ENCODE data around the gene XRCC4. TPM values are rescaled to one million over a fixed set of nuclear protein-coding genes. Genes with fewer than 3 reads are reported as not detected.

The XRCC4 gene
- total RNA-seq, 1 experiment from 2014 or later = 10.8 TPM

GRCh38 chr5:83099001-83099400, 21.7 kb downstream of the XRCC4 start:
- no peak overlapping the region for H2BK12ac ChIP-seq (ENCODE audit: insufficient read length, low read depth, low read length)
- H3K23me2 ChIP-seq (ENCODE audit: insufficient read length, low read depth, low read length, poor library complexity, severe bottlenecking) = no peaks in the 10 kb centered on the region
- no peak for TF ChIP-seq CTCF (conservative IDR thresholded peaks at IDR 0.05)
- no peak overlapping the region for H2AFZ ChIP-seq (ENCODE audit: low read length)
- Mint-ChIP-seq H3K9me3 (peaks cover 4% of the 10 kb centered on the region in 2 experiments), H3K36me3 (ENCODE audit: insufficient read depth in 1 of 3, low read depth in 3 of 3) (peaks cover 2 to 5% (median 4%) of the 10 kb centered on the region in 3 experiments), H3K4me1 (peaks cover 11% of the 10 kb centered on the region in 2 experiments), H3K4me3 (no peak overlapping the region), H3K27me3 (ENCODE audit: low read depth) (no peaks in the 10 kb centered on the region), H3K27ac (no peak overlapping the region)
- no peak overlapping the region for H3K23ac ChIP-seq (ENCODE audit: insufficient read length, low read depth, low read length)
- H2AK5ac ChIP-seq (ENCODE audit: insufficient read length, low read length) = no peak overlapping the region
- no peak overlapping the region for H3K4me2 ChIP-seq (ENCODE audit: insufficient read depth, insufficient read length, low read length)
- H2BK20ac ChIP-seq (ENCODE audit: low read depth, low read length, poor library complexity, severe bottlenecking) = no peak overlapping the region
- no peak overlapping the region for H2BK15ac ChIP-seq (ENCODE audit: low read depth, low read length)
- H4K8ac ChIP-seq (replicated peaks; ENCODE audit: insufficient read length, low read depth, low read length) = no peak overlapping the region
- H2BK5ac ChIP-seq (ENCODE audit: insufficient read length, low read length) = no peak overlapping the region
- no peaks in the 10 kb centered on the region for H3K27me3 ChIP-seq (ENCODE audit: insufficient read depth, low read length)
- no peaks in the 10 kb centered on the region for H4K20me1 ChIP-seq (ENCODE audit: control insufficient read depth, insufficient read depth, insufficient read length)
- no peak overlapping the region for H3T11ph ChIP-seq (ENCODE audit: low read length)
- H3K4ac ChIP-seq (ENCODE audit: low read depth, low read length) = no peak overlapping the region
- H3K9me3 ChIP-seq (ENCODE audit: control insufficient read depth, low read depth, low read length) = no peaks in the 10 kb centered on the region
- no peak overlapping the region for H3K27ac ChIP-seq (ENCODE audit: insufficient read length, low read depth, low read length)
- H2BK120ac ChIP-seq (ENCODE audit: low read depth, low read length, poor library complexity, severe bottlenecking) = no peak overlapping the region
- DNase-seq = no peak
- H3K14ac ChIP-seq (ENCODE audit: insufficient read depth, low read length) = no peak overlapping the region
- H3K79me2 ChIP-seq (ENCODE audit: insufficient read depth, low read length) = no peaks in the 10 kb centered on the region
- H3K9ac ChIP-seq (ENCODE audit: extremely low read depth, insufficient read length, low read length) = no peak overlapping the region
- H3K56ac ChIP-seq (ENCODE audit: insufficient read length, low read depth, low read length) = no peak overlapping the region
- no peaks in the 10 kb centered on the region for H3K79me1 ChIP-seq (ENCODE audit: insufficient read depth, low read depth, low read length, poor library complexity, severe bottlenecking)
- H4K5ac ChIP-seq (ENCODE audit: insufficient read length, low read depth, low read length) = no peak overlapping the region
- H3K4me1 ChIP-seq (ENCODE audit: insufficient read depth, low read length) = peaks cover 3% of the 10 kb centered on the region; the same call in 1 of the 2 replicates
- no peak overlapping the region for H3K18ac ChIP-seq (ENCODE audit: insufficient read length, low read depth, low read length)
- H4K91ac ChIP-seq (ENCODE audit: insufficient read length, low read depth, low read length) = no peak overlapping the region
